OCI-LY7 (cell line): ENCODE data around the gene ZNF282. TPM values are rescaled to one million over a fixed set of nuclear protein-coding genes. Genes with fewer than 3 reads are reported as not detected.

ENCODE experiments used
- BruUV-seq: library from RNA; stranded (reverse); fragments of 400-500 nt; replicated peaks from 2 replicates; lab custom pipeline; 2021; lab: Mats Ljungman, UMichigan
- CTCF ChIA-PET: fragments of 300-600 bp; sonication (Branson Sonifier 250); formaldehyde crosslinking; loops from one replicate; lab custom pipeline; 2022; ENCODE audit warnings: antibody characterized with exemption; ENCODE audit not compliant: unreplicated experiment; lab: Charles Lee
- POLR2A ChIA-PET: fragments of 300-600 bp; sonication (Branson Sonifier 250); formaldehyde crosslinking; loops from one replicate; lab custom pipeline; 2022; ENCODE audit warnings: antibody characterized with exemption; lab: Charles Lee
- DNase-seq: peaks from one replicate; pipeline ENCODE4 v3.0.0-alpha.2; 2015; ENCODE audit warnings: low spot score
- H2AFZ ChIP-seq: fragments of 200-600 bp; sonication (generic), shearing (Covaris generic); 2 replicates; pipeline ENCODE4 v1.6.1; 2014; ENCODE audit warnings: mild to moderate bottlenecking, antibody characterized with exemption, low read length, moderate library complexity
- H3K27ac ChIP-seq: fragments of 200-600 bp; sonication (generic); 2 replicates; pipeline ENCODE4 v1.5.1; 2014; ENCODE audit warnings: mixed run types, low read depth, mild to moderate bottlenecking, moderate library complexity, low read length, inconsistent platforms; ENCODE audit not compliant: poor library complexity, severe bottlenecking
- H3K36me3 ChIP-seq: fragments of 200-600 bp; sonication (generic); 2 replicates; pipeline ENCODE4 v1.6.1; 2014; ENCODE audit warnings: mild to moderate bottlenecking, antibody characterized with exemption, low read length, moderate library complexity, mixed read lengths; ENCODE audit not compliant: insufficient read depth
- H3K4me1 ChIP-seq: fragments of 200-600 bp; sonication (generic); 2 replicates; pipeline ENCODE4 v1.5.1; 2014; ENCODE audit warnings: mild to moderate bottlenecking, low read length; ENCODE audit not compliant: insufficient read depth, poor library complexity, severe bottlenecking
- H3K4me2 ChIP-seq: fragments of 200-600 bp; sonication (generic); 2 replicates; pipeline ENCODE4 v1.6.1; 2014; ENCODE audit warnings: mild to moderate bottlenecking, low read length
- H3K4me3 ChIP-seq: fragments of 200-600 bp; sonication (generic); 2 replicates; pipeline ENCODE4 v1.5.1; 2014; ENCODE audit warnings: mild to moderate bottlenecking, low read depth, low read length; ENCODE audit not compliant: poor library complexity, severe bottlenecking
- H3K79me2 ChIP-seq: fragments of 200-600 bp; sonication (generic); 2 replicates; pipeline ENCODE4 v1.6.1; 2016; ENCODE audit warnings: low read depth, mild to moderate bottlenecking, low read length, moderate library complexity, mixed read lengths; ENCODE audit not compliant: insufficient read depth
- H3K9me2 ChIP-seq: fragments of 200-600 bp; sonication (generic); 2 replicates; pipeline ENCODE4 v1.6.1; 2016; ENCODE audit warnings: mild to moderate bottlenecking, low read length, mixed read lengths; ENCODE audit not compliant: insufficient read depth
- H3K9me3 ChIP-seq: fragments of 200-600 bp; sonication (generic); 2 replicates; pipeline ENCODE4 v1.6.1; 2014; ENCODE audit warnings: mild to moderate bottlenecking, mixed run types, low read length, mixed read lengths
- H4K20me1 ChIP-seq: fragments of 200-600 bp; sonication (generic); 2 replicates; pipeline ENCODE4 v1.6.1; 2014; ENCODE audit warnings: mild to moderate bottlenecking, antibody characterized with exemption, low read length, moderate library complexity, mixed read lengths; ENCODE audit not compliant: insufficient read depth
- CTCF ChIP-seq: fragments of 200-600 bp; sonication (generic); conservative IDR thresholded peaks from 2 replicates; pipeline ENCODE4 v1.5.1; 2014; ENCODE audit warnings: mild to moderate bottlenecking, antibody characterized with exemption, low read length, moderate library complexity, mixed read lengths
- EZH2phosphoT487 ChIP-seq: fragments of 200-600 bp; sonication (generic); IDR thresholded peaks from 2 replicates; pipeline ENCODE4 v1.6.1; 2018; ENCODE audit warnings: low read depth, borderline replicate concordance, mild to moderate bottlenecking, mixed run types, antibody characterized with exemption, low read length, moderate library complexity, mixed read lengths
- intact Hi-C: fragments of 100-400 bp; cut with micrococcal nuclease; formaldehyde crosslinking; loops from one replicate; pipeline ENCODE4 v1.10.0; 2022; ENCODE audit not compliant: unreplicated experiment
- total RNA-seq, 2 experiments: library from RNA; depleted of rRNA in 1 of 2; stranded (reverse); fragments of >200 nt in 1 of 2; shearing (Covaris generic) in 1 of 2; gene quantifications; 2 replicates each; pipeline ENCODE4 v1.2.3, GENCODE V29; 2014 to 2022

The ZNF282 gene
- total RNA-seq, 2 experiments from 2014 or later: 15.4 to 26.6 TPM

- Histone ChIP-seq H3K27ac (no peak overlapping the region), H3K9me3 (no peaks in the 10 kb centered on the region), H2AFZ (no peak overlapping the region), H3K9me2 (no peaks in the 10 kb centered on the region), H3K4me2 (no peak overlapping the region), H3K79me2 (no peaks in the 10 kb centered on the region), H4K20me1 (no peaks in the 10 kb centered on the region), H3K4me1 (no peaks in the 10 kb centered on the region), H3K36me3 (peaks cover 81% of the 10 kb centered on the region), H3K4me3 (no peak overlapping the region)
- no TSS peak for BruUV-seq
- intact Hi-C loops: no loop called here
- no peak for TF ChIP-seq CTCF
- TF ChIP-seq EZH2phosphoT487: no peak
- no peak for DNase-seq
- ChIA-PET CTCF (no interaction called here), POLR2A (interaction anchor here (1.0 kb wide), 1 partner anchor 11 kb away, joined by 3 read pairs; the partner anchor contains the start of gene ZNF282)
These were observed 10.5 kb downstream of the ZNF282 start for GRCh38 chr7:149205690-149206381.

- Histone ChIP-seq H3K4me3 (no peak overlapping the region), H4K20me1 (no peaks in the 10 kb centered on the region), H3K79me2 (no peaks in the 10 kb centered on the region), H3K9me3 (no peaks in the 10 kb centered on the region), H3K9me2 (no peaks in the 10 kb centered on the region), H3K27ac (no peak overlapping the region), H3K4me1 (no peaks in the 10 kb centered on the region), H2AFZ (no peak overlapping the region), H3K4me2 (no peak overlapping the region), H3K36me3 (peaks cover 85% of the 10 kb centered on the region)
- ChIA-PET POLR2A (no interaction called here), CTCF (no interaction called here)
- intact Hi-C loops: no loop called here
- BruUV-seq: no TSS peak
- no peak for TF ChIP-seq CTCF
- TF ChIP-seq EZH2phosphoT487: no peak
- no peak for DNase-seq
These were observed 12.1 kb downstream of the ZNF282 start for GRCh38 chr7:149207324-149208035.
